D721Med (cell line): ENCODE data around the gene BHLHA15.

ENCODE experiments used
- DNase-seq: peaks from one replicate; pipeline ENCODE4 v3.0.0; 2011; ENCODE audit warnings: low spot score; ENCODE audit not compliant: insufficient read length
- FAIRE-seq: peaks from 2 replicates; lab custom pipeline; 2011; peaks lifted over from hg19 to GRCh38; lab: Jason Lieb, UNC
- CTCF ChIP-seq: IDR thresholded peaks from 2 replicates; pipeline ENCODE4 v1.5.1; 2012; ENCODE audit warnings: mild to moderate bottlenecking, control low read depth; ENCODE audit not compliant: insufficient read depth; ENCODE audit errors: missing control alignments

BHLHA15 gene

GRCh38 chr7:98223898-98224700 is 12.9 kb downstream of the BHLHA15 start:
- no peak for TF ChIP-seq CTCF
- FAIRE-seq (no peak), DNase-seq (no peak)

GRCh38 chr7:98224701-98225181 is 13.5 kb downstream of the BHLHA15 start:
- FAIRE-seq (no peak), DNase-seq (no peak)
- no peak for TF ChIP-seq CTCF

DNA sequence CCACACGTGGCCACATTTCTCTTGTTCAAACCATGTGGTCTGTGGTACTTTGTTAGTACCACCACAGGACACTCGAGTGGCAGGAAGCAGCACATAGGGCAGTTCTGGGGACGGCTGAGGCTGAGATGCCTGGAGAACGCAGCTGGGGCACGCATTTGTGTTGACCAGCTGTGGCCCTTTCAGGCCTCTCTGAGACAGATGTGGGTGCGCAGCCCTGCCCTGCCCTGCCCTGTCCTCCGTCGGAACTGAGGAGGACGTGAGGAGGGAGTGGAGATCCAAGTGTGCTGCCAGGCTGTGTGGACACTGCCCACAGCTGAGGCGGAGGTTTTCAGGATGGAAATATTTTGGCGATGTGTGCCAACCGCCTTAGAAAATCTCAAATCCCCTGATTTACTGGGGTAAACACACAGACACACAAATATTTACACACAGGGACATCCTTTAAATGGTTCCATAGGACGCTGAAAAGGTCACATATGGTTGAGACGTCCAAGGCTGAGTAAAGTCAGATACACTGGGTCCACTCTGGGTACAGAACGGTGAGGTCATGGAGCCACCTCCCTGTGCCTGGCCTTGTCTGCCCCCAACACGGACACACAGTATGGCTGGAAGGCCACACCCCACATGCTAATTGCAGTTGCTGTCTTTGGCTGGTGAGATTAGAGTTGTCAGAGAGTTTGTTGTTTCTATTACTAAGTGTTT is 14.8 kb downstream of the BHLHA15 start:
- FAIRE-seq (no peak), DNase-seq (no peak)
- TF ChIP-seq CTCF, result no peak

GRCh38 chr7:98227939-98228338 is 16.7 kb downstream of the BHLHA15 start:
- TF ChIP-seq CTCF, result no peak
- DNase-seq (no peak), FAIRE-seq (no peak)

- FAIRE-seq (no peak), DNase-seq (no peak)
- TF ChIP-seq CTCF, result no peak
Observed at GRCh38 chr7:98228801-98229200, 17.6 kb downstream of the BHLHA15 start.

DNA sequence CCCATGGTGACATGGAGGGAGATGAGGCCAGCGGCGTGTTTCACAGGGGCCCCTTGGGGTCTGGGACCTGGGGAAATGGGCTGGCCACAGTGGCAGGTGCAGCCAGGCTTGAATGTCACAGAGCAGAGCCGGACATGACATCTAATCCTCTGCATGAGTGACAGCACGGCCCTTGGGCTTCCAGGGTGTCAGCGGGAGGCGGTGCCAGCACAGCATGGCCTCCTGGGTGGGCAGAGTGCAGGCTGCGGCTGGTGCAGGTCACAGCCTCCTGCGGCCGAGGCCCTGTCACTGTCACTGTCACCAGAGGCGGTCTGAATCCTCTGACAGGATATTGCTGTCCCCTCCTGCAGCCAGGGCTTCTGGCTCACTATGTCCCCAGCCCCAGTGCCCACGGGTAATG is 18.2 kb downstream of the BHLHA15 start:
- DNase-seq (no peak), FAIRE-seq (no peak)
- no peak for TF ChIP-seq CTCF
